Measurements from ENCODE around the gene TENM3. TPM values are rescaled to one million over a fixed set of nuclear protein-coding genes. Genes with fewer than 3 reads are reported as not detected.

Gene TENM3
- total and polyA plus RNA-seq, 3 donors from 2014 or later, result 10.9 to 42.7 (median 42.2) TPM

DNA sequence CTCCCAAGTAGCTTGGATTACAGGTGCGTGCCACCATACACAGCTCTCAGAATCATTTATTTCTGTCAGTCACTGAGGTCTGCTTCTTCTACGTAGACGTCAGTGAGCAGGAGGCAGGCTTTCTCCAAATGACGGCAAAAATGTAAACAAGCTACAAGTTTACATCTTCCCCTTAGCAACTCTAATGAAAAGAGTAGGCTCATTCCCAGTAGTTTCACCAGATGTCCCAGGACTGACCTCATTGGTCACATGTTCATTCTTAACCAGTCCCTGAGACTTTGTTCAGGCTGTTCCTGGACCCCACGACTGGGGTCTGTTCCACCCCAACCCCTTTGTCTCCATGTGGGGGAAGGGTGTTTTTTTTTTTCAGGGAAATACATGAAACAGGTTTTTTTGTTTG, 67.1 kb downstream of the TENM3 start:
- no peaks in the 10 kb centered on the region for H3K36me3 ChIP-seq (ENCODE audit: low read depth, missing control alignments)
- H3K27ac ChIP-seq, result no peak overlapping the region
- TF ChIP-seq POLR2A (IDR thresholded peaks at IDR 0.05), result no peak
- TF ChIP-seq, protein P1, sequence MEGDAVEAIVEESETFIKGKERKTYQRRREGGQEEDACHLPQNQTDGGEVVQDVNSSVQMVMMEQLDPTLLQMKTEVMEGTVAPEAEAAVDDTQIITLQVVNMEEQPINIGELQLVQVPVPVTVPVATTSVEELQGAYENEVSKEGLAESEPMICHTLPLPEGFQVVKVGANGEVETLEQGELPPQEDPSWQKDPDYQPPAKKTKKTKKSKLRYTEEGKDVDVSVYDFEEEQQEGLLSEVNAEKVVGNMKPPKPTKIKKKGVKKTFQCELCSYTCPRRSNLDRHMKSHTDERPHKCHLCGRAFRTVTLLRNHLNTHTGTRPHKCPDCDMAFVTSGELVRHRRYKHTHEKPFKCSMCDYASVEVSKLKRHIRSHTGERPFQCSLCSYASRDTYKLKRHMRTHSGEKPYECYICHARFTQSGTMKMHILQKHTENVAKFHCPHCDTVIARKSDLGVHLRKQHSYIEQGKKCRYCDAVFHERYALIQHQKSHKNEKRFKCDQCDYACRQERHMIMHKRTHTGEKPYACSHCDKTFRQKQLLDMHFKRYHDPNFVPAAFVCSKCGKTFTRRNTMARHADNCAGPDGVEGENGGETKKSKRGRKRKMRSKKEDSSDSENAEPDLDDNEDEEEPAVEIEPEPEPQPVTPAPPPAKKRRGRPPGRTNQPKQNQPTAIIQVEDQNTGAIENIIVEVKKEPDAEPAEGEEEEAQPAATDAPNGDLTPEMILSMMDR (IDR thresholded peaks at IDR 0.05), result no peak
- WGBS, 2 donors, result 85 to 87% methylated on average over 5 of the region's 5 CpGs
- H3K9me3 ChIP-seq, result no peaks in the 10 kb centered on the region
- no peaks in the 10 kb centered on the region for H3K27me3 ChIP-seq
- no peak for DNase-seq
- intact Hi-C loops (cut with DNase I; ENCODE audit: low total_unique reads), result no loop called here
- no peak overlapping the region for H3K4me3 ChIP-seq
- H3K4me1 ChIP-seq, result no peaks in the 10 kb centered on the region

GRCh38 chr4:182310962-182311361, 67.8 kb downstream of the TENM3 start:
- no peak overlapping the region for H3K27ac ChIP-seq
- no peak for DNase-seq
- H3K9me3 ChIP-seq, result no peaks in the 10 kb centered on the region
- 90 to 94% methylated on average over 3 of the region's 3 CpGs for WGBS, 2 donors
- TF ChIP-seq POLR2A (IDR thresholded peaks at IDR 0.05), result no peak
- TF ChIP-seq, protein P1 (IDR thresholded peaks at IDR 0.05), result no peak
- no peaks in the 10 kb centered on the region for H3K27me3 ChIP-seq
- intact Hi-C loops (cut with DNase I; ENCODE audit: low total_unique reads), result no loop called here
- H3K36me3 ChIP-seq (ENCODE audit: low read depth, missing control alignments), result no peaks in the 10 kb centered on the region
- no peaks in the 10 kb centered on the region for H3K4me1 ChIP-seq
- H3K4me3 ChIP-seq, result no peak overlapping the region

DNA sequence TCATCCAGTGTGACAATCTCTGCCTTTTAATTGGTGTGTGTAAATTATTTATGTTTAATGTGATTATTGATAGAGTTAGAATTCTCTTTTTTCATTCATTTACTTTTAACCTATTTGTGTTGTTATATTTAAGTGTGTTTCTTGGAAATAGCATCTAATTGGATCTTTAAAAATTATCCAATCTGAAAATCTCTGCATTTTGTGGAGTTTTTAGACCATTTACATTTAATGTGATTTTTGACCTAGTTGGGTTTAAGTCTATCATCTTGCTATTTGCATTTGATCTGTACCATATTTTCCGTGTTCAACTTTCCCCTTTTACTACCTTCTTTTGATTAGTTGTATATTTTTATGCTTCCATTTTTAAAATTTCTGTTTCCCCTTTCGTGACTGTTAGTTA, 71.3 kb downstream of the TENM3 start:
- Histone ChIP-seq H3K9me3 (no peaks in the 10 kb centered on the region), H3K27ac (no peak overlapping the region), H3K27me3 (no peaks in the 10 kb centered on the region), H3K4me1 (no peaks in the 10 kb centered on the region), H3K36me3 (ENCODE audit: low read depth, missing control alignments) (no peaks in the 10 kb centered on the region), H3K4me3 (no peak overlapping the region)
- WGBS, 2 donors, result 91 to 96% methylated on average over 2 of the region's 2 CpGs
- intact Hi-C loops (cut with DNase I; ENCODE audit: low total_unique reads), result no loop called here
- no peak for TF ChIP-seq POLR2A (IDR thresholded peaks at IDR 0.05)
- TF ChIP-seq, protein P1 (IDR thresholded peaks at IDR 0.05), result no peak
- DNase-seq, result no peak

DNA sequence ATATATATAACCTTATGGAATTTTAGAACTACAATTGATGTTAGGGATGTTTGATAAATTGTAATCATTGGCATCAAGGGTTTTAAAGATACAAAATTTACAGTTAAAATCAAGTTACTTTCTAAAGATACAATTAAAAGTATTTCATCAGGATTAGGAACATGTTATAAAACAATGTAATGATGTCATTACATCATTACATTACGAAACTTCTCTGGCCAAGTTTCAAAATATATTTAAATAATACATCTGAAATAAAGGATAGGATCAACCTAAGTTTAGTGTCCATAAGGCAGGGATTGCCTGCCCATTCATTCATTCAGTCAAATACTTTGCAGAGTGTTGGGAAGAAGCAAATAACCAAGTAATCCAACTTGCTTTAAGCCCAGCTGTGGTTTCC, 75.1 kb downstream of the TENM3 start:
- Histone ChIP-seq H3K36me3 (ENCODE audit: low read depth, missing control alignments) (no peaks in the 10 kb centered on the region), H3K27me3 (no peaks in the 10 kb centered on the region), H3K9me3 (no peaks in the 10 kb centered on the region), H3K4me3 (no peak overlapping the region), H3K27ac (no peak overlapping the region), H3K4me1 (no peaks in the 10 kb centered on the region)
- 89 to 91% methylated on average over 1 of the region's 1 CpG for WGBS, 2 donors
- no peak for DNase-seq
- TF ChIP-seq, protein P1 (IDR thresholded peaks at IDR 0.05), result no peak
- no peak for TF ChIP-seq POLR2A (IDR thresholded peaks at IDR 0.05)
- intact Hi-C loops (cut with DNase I; ENCODE audit: low total_unique reads), result no loop called here

DNA sequence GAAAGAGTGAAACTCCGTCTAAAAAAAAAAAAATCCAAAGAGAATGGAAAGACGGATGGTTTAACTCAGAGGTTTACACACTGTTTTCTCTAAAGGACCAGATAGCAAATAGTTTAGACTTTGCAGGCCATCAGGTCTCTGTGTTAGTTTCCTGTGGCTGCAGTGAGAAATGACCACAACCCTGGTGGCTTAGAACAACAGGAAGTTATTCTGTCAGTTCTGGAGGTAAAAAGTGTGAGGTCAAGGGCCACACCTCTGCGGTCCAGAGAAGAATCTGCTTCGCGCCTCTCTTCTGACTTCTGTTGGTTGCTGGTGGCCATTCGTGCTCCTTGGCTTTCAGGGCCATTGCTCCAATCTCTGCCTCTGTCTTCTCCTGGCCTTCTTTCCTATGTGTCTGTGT, 76.9 kb downstream of the TENM3 start:
- no peaks in the 10 kb centered on the region for H3K36me3 ChIP-seq (ENCODE audit: low read depth, missing control alignments)
- TF ChIP-seq, protein P1 (IDR thresholded peaks at IDR 0.05), result no peak
- TF ChIP-seq POLR2A (IDR thresholded peaks at IDR 0.05), result no peak
- H3K4me3 ChIP-seq, result no peak overlapping the region
- no peak overlapping the region for H3K27ac ChIP-seq
- intact Hi-C loops (cut with DNase I; ENCODE audit: low total_unique reads), result no loop called here
- no peak for DNase-seq
- no peaks in the 10 kb centered on the region for H3K9me3 ChIP-seq
- 86 to 92% methylated on average over 6 of the region's 6 CpGs for WGBS, 2 donors
- no peaks in the 10 kb centered on the region for H3K27me3 ChIP-seq
- no peaks in the 10 kb centered on the region for H3K4me1 ChIP-seq

Measured in testis (tissue), 3 donors.